Liver (tissue), 3 donors: ENCODE results near the gene MAN2B1.

Source experiments
- ATF3 ChIP-seq: IDR thresholded peaks from 2 replicates; pipeline ENCODE4 v1.6.1; 2016; ENCODE audit warnings: antibody characterized with exemption
- CTCF ChIP-seq: fragments of 150-350 bp; IDR thresholded peaks from 2 replicates; pipeline ENCODE4 v1.5.1; 2017; ENCODE audit warnings: improper control_type of control experiment, low read depth, low read length; ENCODE audit not compliant: missing input control
- FOXA2 ChIP-seq: IDR thresholded peaks from 2 replicates; pipeline ENCODE4 v1.6.1; 2016; ENCODE audit warnings: antibody characterized with exemption
- GABPA ChIP-seq, 2 donors: IDR thresholded peaks in 1 of 2; conservative IDR thresholded peaks in 1 of 2; 2 replicates each; pipeline ENCODE4 v1.6.1; 2016; ENCODE audit warnings: antibody characterized with exemption in 2 of 2, mild to moderate bottlenecking in 1 of 2, moderate library complexity in 1 of 2
- HNF4G ChIP-seq: IDR thresholded peaks from 2 replicates; pipeline ENCODE4 v1.6.1; 2016; ENCODE audit warnings: antibody characterized with exemption
- MAX ChIP-seq: IDR thresholded peaks from 2 replicates; pipeline ENCODE4 v1.6.1; 2016; ENCODE audit warnings: antibody characterized with exemption
- RAD21 ChIP-seq, 2 donors: IDR thresholded peaks; 2 replicates each; pipeline ENCODE4 v1.6.1; 2016; ENCODE audit warnings: antibody characterized with exemption in 2 of 2, mild to moderate bottlenecking in 2 of 2
- REST ChIP-seq: IDR thresholded peaks from 2 replicates; pipeline ENCODE4 v1.6.1; 2016; ENCODE audit warnings: antibody characterized with exemption, mild to moderate bottlenecking
- SP1 ChIP-seq: IDR thresholded peaks from 2 replicates; pipeline ENCODE4 v1.6.1; 2018; ENCODE audit warnings: antibody characterized with exemption, mild to moderate bottlenecking
- TAF1 ChIP-seq: conservative IDR thresholded peaks from 2 replicates; pipeline ENCODE4 v1.6.1; 2016; ENCODE audit warnings: antibody characterized with exemption, mild to moderate bottlenecking
- YY1 ChIP-seq: IDR thresholded peaks from 2 replicates; pipeline ENCODE4 v1.6.1; 2016; ENCODE audit warnings: antibody characterized with exemption, mild to moderate bottlenecking
- TF ChIP-seq, protein P1 (sequence below): IDR thresholded peaks from 2 replicates; pipeline ENCODE4 v1.6.1; 2016; ENCODE audit warnings: antibody characterized with exemption
- donor health status: healthy.
- donor health status: healthy.

GRCh38 chr19:12607631-12608030 is 58.9 kb downstream of the MAN2B1 start:
- TF ChIP-seq CTCF (no peak), YY1 (no peak), RAD21 (IDR thresholded peaks at IDR 0.05) (no peak), HNF4G (no peak), REST (no peak), ATF3 (no peak), TAF1 (no peak), GABPA (IDR thresholded peaks at IDR 0.05 in 1 of 2, conservative IDR thresholded peaks at IDR 0.05 in 1 of 2) (no peak), FOXA2 (no peak), SP1 (no peak), MAX (no peak)
- TF ChIP-seq, protein P1, sequence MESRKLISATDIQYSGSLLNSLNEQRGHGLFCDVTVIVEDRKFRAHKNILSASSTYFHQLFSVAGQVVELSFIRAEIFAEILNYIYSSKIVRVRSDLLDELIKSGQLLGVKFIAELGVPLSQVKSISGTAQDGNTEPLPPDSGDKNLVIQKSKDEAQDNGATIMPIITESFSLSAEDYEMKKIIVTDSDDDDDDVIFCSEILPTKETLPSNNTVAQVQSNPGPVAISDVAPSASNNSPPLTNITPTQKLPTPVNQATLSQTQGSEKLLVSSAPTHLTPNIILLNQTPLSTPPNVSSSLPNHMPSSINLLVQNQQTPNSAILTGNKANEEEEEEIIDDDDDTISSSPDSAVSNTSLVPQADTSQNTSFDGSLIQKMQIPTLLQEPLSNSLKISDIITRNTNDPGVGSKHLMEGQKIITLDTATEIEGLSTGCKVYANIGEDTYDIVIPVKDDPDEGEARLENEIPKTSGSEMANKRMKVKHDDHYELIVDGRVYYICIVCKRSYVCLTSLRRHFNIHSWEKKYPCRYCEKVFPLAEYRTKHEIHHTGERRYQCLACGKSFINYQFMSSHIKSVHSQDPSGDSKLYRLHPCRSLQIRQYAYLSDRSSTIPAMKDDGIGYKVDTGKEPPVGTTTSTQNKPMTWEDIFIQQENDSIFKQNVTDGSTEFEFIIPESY, result no peak
